LNCaP clone FGC (cell line): Measurements from ENCODE around the gene TTLL5.

Experiments used
- DNase-seq: peaks from one replicate; pipeline ENCODE4 v3.0.0-alpha.2; 2011; ENCODE audit warnings: low read depth
- H3K4me3 ChIP-seq: 2 replicates; pipeline ENCODE4 v1.5.1; 2011; ENCODE audit warnings: mild to moderate bottlenecking, low read depth, low read length, control low read depth
- CTCF ChIP-seq: IDR thresholded peaks from 2 replicates; pipeline ENCODE4 v1.5.1; 2012; ENCODE audit warnings: mild to moderate bottlenecking; ENCODE audit not compliant: control insufficient read depth, insufficient read depth; ENCODE audit errors: extremely low read depth

The TTLL5 gene

GRCh38 chr14:75860561-75861160, 199.6 kb downstream of the TTLL5 start:
- TF ChIP-seq CTCF: no peak
- no peak for DNase-seq
- H3K4me3 ChIP-seq: no peak overlapping the region

GRCh38 chr14:75861161-75861621, 200.1 kb downstream of the TTLL5 start:
- no peak for TF ChIP-seq CTCF
- no peak for DNase-seq
- H3K4me3 ChIP-seq: no peak overlapping the region

- no peak for TF ChIP-seq CTCF
- DNase-seq: no peak
- no peak overlapping the region for H3K4me3 ChIP-seq
Observed at GRCh38 chr14:75863221-75863620, 202.2 kb downstream of the TTLL5 start.

- peak; percentile 48 for DNase-seq
- TF ChIP-seq CTCF: no peak
- H3K4me3 ChIP-seq: no peak overlapping the region
Observed at GRCh38 chr14:75864352-75864751, 203.3 kb downstream of the TTLL5 start.

GRCh38 chr14:75865531-75865930, 204.5 kb downstream of the TTLL5 start:
- TF ChIP-seq CTCF: no peak
- H3K4me3 ChIP-seq: no peak overlapping the region
- no peak for DNase-seq

GRCh38 chr14:75866970-75867369, 205.9 kb downstream of the TTLL5 start:
- no peak for DNase-seq
- TF ChIP-seq CTCF: no peak
- no peak overlapping the region for H3K4me3 ChIP-seq
